Measurements from ENCODE around the gene LEUTX.
"Not testable (repeated sequence)": the region's sequence is repeated elsewhere in the genome, so short reads cannot be mapped to it uniquely, and the experiment has no call there.

LEUTX gene

DNA sequence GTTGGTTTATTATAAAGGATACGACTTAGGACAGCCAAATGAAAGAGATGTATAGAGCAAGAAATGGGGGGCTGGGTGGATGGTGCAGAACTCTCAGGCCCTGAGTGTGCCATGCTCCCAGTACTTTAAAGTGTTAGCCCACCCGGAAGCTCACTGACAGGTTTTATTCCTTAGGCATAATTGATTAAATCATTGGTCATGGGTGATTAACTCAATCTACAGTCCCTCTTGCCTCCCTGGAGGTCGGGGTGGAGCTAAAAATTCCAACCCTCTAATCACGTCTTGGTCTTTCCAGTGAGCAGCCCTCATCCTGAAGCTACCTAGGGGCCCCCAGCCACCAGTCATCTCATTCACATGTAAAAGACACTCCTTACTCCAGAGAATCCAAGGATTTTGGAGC lies 9.9 kb upstream of the LEUTX start:
- in situ Hi-C loops (cut with MboI; ENCODE audit: low sequenced_read_pairs) = no loop called here

DNA sequence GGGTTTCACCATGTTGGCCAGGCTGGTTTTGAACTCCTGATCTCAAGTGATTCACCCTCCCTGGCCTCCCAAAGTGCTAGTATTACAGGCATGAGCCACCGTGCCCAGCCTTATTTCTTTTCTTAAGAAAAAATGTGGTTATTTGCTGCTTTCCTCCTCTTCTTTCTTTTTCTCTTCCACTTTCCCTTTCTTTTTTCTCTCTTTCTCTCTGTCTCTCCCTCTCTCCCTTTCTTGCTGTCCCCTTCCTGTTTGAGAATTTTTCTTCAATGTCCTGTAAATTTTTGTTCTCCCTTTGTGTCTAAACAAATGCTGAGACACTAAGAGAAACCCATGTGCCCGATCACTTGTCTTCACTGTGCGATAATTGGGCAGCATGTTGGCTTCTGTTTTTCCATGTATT lies 2.2 kb downstream of the LEUTX start:
- in situ Hi-C loops (cut with MboI; ENCODE audit: low sequenced_read_pairs) = no loop called here

GRCh38 chr19:39788244-39788643 lies 9.6 kb downstream of the LEUTX start:
- in situ Hi-C loops (cut with MboI; ENCODE audit: low sequenced_read_pairs) = no loop called here

DNA sequence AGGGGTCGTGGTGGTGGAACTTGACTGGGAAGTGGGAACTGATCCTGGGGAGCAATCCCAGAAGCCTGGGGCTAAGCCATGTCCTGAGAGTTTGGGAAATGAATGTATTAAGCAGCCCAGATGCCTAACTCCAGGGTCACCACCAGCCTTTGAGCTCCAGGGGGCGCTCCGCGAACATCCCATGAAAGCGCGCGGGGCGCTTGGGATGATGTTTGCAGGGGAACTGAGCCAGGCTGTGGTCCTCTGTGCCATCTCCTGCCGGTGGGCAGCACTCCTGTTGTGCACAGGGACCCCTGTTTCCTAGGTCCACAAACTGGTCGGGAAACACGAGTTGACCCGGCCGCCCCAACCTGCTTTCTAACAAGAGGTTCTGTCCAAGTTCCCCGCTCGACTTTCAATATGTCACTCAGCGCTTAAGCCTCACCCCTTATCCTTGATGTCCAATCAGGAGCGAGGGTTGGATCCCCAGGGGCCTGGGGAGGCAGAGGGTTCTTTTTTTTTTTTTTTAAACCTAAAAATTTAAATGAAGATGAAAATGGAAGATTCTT lies 14.4 kb downstream of the LEUTX start:
- in situ Hi-C loops (cut with MboI; ENCODE audit: low sequenced_read_pairs) = no loop called here

GRCh38 chr19:39795001-39795400 lies 16.3 kb downstream of the LEUTX start:
- in situ Hi-C loops (cut with MboI; ENCODE audit: low sequenced_read_pairs) = no loop called here

DNA sequence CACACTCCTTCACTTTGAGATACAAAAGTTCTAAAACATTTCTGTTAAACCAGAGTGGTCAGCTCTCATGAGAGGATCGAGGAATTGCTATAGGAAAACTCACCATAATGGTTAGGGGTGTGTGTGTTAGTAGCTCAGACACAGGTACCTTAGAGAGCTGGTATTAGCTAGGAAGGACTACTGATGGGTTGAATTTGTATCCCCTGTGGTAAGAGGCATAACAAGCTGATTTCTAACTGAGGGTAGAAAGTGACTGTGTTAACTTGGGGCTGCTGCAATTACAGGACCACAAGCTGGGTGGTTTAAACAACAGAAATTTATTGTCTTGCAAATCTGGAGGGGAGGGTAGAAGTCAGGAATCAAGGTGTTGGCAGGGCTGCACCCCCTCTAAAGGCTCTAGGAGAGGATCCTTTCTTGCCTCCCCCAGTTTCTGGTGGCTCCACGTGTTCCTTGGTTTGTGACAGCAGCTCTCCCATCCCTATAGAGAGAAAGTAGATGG lies 17.4 kb downstream of the LEUTX start:
- in situ Hi-C loops (cut with MboI; ENCODE audit: low sequenced_read_pairs) = no loop called here

DNA sequence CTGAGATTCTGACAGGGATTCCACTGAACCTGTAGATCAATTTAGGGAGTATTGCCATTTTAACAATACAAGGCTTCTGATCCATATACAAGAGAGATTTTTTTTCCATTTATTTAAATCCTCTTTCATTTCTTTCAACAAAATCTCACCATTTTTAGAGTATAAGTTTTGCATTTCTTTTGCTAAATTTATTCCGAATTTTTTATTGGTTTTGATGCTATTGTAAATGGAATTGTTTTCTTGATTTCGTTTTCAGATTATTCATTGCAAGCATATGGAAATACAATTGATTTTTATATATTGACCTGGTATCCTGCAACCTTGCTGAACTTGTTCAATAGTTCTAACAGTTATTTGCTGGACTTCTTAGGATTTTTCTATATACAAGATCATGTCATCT lies 18.4 kb downstream of the LEUTX start:
- in situ Hi-C loops (cut with MboI; ENCODE audit: low sequenced_read_pairs) = no loop called here

GRCh38 chr19:39802958-39803357 lies 24.3 kb downstream of the LEUTX start:
- in situ Hi-C loops (cut with MboI; ENCODE audit: low sequenced_read_pairs) = no loop called here

DNA sequence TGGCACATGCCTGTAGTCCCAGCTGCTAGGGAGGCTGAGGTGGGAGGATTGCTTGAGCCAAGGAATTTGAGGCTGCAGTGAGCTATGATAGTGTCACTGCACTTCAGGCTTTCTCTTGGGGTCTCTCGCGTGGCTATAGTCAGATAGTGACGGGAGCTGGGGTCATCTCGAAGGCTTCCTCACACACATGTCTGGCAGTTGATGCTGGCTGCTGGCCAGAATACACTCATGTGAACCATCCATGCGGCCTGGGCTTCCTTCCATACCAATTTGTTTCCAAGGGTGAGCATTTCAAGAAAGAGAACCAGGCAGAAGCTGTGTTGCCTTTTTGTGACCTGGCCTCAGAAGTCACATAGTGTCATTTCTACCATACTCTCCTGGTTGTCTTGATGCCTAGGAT lies 26.4 kb downstream of the LEUTX start:
- in situ Hi-C loops (cut with MboI; ENCODE audit: low sequenced_read_pairs) = no loop called here

DNA sequence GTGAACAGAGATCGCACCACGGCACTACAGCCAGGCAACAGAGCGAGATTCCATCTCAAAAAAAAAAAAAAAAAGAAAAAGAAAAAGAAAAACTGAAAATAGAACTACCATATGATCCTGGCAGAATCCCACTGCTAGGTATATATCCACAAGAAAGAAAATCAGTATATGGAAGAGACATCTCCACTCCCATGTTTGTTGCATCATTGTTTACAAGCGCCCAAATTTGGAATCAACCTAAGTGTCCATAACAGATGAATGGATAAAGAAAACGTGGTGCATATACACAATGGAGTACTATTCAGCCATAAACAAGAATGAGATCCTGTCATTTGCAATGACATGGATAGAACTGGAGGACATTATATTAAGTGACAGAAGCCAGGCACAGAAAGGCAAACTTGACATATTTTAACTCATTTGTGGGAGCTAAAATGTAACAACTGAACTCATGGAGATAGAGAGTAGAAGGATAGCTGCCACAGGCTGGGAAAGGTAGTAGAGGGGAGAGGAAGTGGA lies 29.3 kb downstream of the LEUTX start:
- in situ Hi-C loops (cut with MboI; ENCODE audit: low sequenced_read_pairs) = no loop called here

GRCh38 chr19:39808688-39809087 lies 30.0 kb downstream of the LEUTX start:
- in situ Hi-C loops (cut with MboI; ENCODE audit: low sequenced_read_pairs) = not testable (repeated sequence)

GRCh38 chr19:39809368-39809767 lies 30.7 kb downstream of the LEUTX start:
- in situ Hi-C loops (cut with MboI; ENCODE audit: low sequenced_read_pairs) = no loop called here

DNA sequence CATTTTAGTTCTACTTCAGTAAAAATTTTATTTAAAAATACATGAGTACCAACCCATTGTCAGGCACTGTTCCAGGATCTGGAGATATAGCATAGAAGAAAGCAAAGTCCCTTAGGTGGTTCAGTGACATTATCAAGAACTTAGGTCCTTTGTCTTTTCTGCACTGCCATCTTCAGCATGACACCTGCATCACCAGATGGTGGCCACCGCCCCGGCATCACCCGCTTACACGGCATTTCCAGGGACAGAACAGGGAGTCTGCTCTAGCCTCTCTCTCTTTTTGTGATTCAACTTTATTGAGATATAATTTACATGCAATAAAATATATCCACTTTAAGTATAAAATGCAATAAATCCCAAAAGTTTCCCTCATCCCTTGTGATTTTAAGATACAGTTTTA lies 31.8 kb downstream of the LEUTX start:
- in situ Hi-C loops (cut with MboI; ENCODE audit: low sequenced_read_pairs) = no loop called here

DNA sequence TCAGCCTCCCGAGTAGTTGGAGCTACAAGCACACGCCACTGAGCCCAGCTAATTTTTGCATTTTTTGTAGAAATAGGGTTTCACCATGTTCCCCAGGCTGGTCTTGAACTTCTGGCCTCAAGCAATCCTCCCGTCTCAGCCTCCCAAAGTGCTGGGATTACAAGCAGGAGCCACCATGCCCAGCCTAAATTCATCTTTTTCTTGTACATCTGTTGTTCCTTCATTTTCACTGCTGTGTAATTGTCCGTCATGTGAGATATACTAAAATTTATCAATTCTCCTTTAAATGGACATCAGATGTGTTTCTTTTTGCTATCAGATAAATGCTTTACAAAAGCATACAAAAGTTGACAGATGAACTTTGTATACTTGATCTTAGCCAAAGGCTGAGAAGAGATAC lies 32.4 kb downstream of the LEUTX start:
- in situ Hi-C loops (cut with MboI; ENCODE audit: low sequenced_read_pairs) = no loop called here

DNA sequence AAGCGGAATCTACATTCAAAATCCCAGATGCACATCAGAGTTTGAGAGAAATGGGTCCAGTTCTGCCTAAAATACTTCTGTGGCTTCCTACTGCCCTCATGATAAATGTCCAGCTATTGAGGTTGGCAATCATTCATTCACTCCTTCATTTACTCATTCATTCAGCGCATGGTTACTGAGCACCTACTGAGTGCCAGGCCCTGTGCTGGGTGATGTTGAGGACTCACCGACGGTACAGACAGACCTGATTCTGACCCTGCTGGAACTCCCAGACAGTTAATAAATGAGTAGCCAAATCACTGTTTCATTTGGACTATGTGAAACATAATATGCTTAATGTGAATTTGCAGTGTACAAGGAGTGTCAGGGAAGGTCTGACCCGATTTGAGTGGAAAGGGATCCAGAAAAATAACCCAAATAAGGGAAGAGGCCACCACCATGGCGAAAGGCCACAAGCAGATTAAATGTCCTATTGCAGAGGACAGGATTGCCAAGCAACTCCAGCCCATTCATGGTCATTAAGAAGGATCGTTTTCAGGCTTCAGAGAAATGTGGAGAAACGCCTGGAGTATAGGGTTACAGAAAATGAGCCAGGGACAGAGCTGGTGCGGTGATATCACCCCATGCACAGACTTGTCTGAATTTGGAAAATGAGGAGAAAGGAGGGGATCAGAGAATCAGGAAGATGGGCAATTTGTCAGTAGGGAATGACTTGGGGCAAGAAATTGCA lies 34.8 kb downstream of the LEUTX start:
- in situ Hi-C loops (cut with MboI; ENCODE audit: low sequenced_read_pairs) = no loop called here

DNA sequence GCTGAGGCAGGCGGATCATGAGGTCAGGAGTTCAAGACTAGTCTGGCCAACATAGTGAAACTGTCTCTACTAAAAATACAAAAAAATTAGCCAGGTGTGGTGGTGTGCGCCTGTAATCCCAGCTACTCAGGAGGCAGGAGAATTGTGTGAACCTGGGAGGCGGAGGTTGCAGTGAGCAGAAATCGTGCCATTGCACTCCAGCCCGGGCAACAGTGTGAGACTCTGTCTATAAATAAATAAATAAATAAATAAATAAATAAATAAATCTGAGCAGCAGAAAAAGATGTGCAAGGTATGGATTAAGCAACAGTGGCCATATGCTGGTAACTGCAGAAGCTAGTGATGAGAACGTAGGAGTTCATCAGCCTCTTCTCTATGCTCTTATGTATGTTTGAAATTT lies 35.5 kb downstream of the LEUTX start:
- in situ Hi-C loops (cut with MboI; ENCODE audit: low sequenced_read_pairs) = not testable (repeated sequence)

- in situ Hi-C loops (cut with MboI; ENCODE audit: low sequenced_read_pairs) = no loop called here
Observed at GRCh38 chr19:39814595-39814994, 35.9 kb downstream of the LEUTX start.

- in situ Hi-C loops (cut with MboI; ENCODE audit: low sequenced_read_pairs) = no loop called here
Observed at GRCh38 chr19:39816287-39817048, 37.8 kb downstream of the LEUTX start.

DNA sequence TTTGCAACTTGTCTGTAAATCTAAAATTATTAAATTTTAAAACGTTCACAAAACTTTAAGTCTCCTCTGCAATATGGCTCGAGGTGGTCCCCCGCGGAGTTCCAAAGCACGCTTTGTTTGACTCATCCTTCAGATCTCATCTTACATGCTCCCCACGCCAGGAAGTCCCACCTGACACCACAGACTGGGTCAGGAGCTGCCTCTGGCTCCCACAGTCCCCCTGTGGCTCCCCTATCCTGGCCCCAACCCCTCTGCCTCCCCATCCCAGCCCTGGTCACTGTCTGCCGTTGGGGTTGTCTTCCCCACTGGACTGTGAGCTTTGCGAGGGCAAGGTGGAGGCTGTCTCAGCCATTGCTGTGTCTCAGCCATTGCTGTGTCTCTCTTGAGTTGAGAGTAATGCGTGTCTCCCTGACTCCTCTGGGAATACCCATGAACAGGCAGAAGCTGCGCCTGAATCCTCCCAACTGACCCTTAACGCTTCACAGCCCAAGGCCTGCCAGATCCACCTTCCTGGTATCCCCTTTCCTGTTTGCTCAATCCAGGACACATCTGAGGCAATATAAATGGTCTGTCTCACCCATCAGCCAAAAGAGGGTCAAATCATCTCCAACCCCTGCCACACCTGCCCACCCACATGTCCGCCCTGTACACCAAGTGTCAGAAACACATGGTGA lies 39.4 kb downstream of the LEUTX start:
- in situ Hi-C loops (cut with MboI; ENCODE audit: low sequenced_read_pairs) = no loop called here

DNA sequence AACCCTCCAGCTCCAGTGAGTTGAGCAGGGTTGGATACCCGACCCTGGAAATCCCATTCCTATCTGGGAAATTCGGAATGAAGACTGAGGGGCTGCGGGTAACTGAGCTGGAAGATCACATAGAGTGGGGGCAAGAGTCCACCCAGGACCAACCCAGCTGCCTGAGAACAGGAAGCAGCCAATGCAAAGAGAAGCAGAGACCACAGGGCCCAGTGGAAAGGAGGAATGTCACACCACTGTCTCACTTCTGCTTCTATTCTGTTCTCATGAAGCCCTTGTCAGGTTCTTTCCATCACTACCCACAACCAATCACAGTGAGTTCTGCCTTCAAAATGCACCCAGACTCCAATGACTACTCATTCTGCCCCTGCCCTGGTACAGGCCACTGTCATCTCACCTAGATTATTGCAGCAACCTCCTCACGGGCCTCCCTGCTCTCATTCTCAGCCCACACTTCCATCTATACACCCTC lies 40.0 kb downstream of the LEUTX start:
- in situ Hi-C loops (cut with MboI; ENCODE audit: low sequenced_read_pairs) = no loop called here

GRCh38 chr19:39819786-39820185 lies 41.1 kb downstream of the LEUTX start:
- in situ Hi-C loops (cut with MboI; ENCODE audit: low sequenced_read_pairs) = no loop called here
